Uterus (tissue), 4 donors: ENCODE data around the gene MYBPC2. TPM values are rescaled to one million over a fixed set of nuclear protein-coding genes. Genes with fewer than 3 reads are reported as not detected.

ENCODE experiments used
- DNase-seq, 2 donors: peaks; one replicate each; pipeline ENCODE4 v3.0.0-alpha.2; 2019 to 2020
- H3K27ac ChIP-seq, 2 donors: fragments of 200-600 bp; sonication (generic); 1 replicate in 1 of 2; 2 replicates in 1 of 2; pipeline ENCODE4 v1.5.1; 2016 to 2018
- H3K27me3 ChIP-seq, 2 donors: fragments of 200-600 bp; sonication (generic); one replicate each; pipeline ENCODE4 v1.5.1; 2018 to 2019; ENCODE audit warnings: control low read depth in 1 of 2
- H3K36me3 ChIP-seq, 2 donors: fragments of 200-600 bp; sonication (generic); one replicate each; pipeline ENCODE4 v1.5.1; 2019; ENCODE audit warnings: control low read depth in 1 of 2
- H3K4me1 ChIP-seq, 2 donors: fragments of 200-600 bp; sonication (generic); one replicate each; pipeline ENCODE4 v1.5.1; 2018 to 2019; ENCODE audit warnings: control low read depth in 1 of 2
- H3K4me3 ChIP-seq, 2 donors: fragments of 200-600 bp; sonication (generic); 1 replicate in 1 of 2; 2 replicates in 1 of 2; pipeline ENCODE4 v1.5.1; 2018 to 2019; ENCODE audit warnings: mild to moderate bottlenecking in 1 of 2
- H3K9me3 ChIP-seq, 2 donors: fragments of 200-600 bp; sonication (generic); one replicate each; pipeline ENCODE4 v1.5.1; 2019; ENCODE audit warnings: control low read depth in 1 of 2
- CTCF ChIP-seq, 4 experiments: fragments of 200-600 bp in 2 of 4; fragments of 450-650 bp in 2 of 4; sonication (generic) in 2 of 4; IDR thresholded peaks; one replicate each; pipeline ENCODE4 v1.5.1; 2016 to 2019; ENCODE audit warnings: antibody characterized with exemption in 4 of 4, mild to moderate bottlenecking in 2 of 4, moderate library complexity in 1 of 4
- POLR2A ChIP-seq, 2 donors: fragments of 450-650 bp; IDR thresholded peaks; one replicate each; pipeline ENCODE4 v1.6.1; 2016; ENCODE audit warnings: antibody characterized with exemption in 2 of 2, mild to moderate bottlenecking in 1 of 2, moderate library complexity in 1 of 2
- intact Hi-C: fragments of 100-400 bp; cut with DNase I; formaldehyde crosslinking; loops from one replicate; pipeline ENCODE4 v1.15.1; 2023; ENCODE audit warnings: low total_unique reads
- total RNA-seq, 4 donors: library from RNA; depleted of rRNA in 3 of 4; stranded (reverse); fragments of >200 nt in 3 of 4; gene quantifications; one replicate each; pipeline versions ENCODE4 v1.1.0 to v1.2.4, GENCODE V29; 2014 to 2023
- donor health status: DM: yes; HTN: yes; CAD: no.

Gene MYBPC2
- total RNA-seq, 4 donors from 2014 or later: 0.24 to 0.28 TPM; not detected in 2

- H3K4me1 ChIP-seq: no peaks in the 10 kb centered on the region
- no peaks in the 10 kb centered on the region for H3K9me3 ChIP-seq
- intact Hi-C loops: no loop called here
- no peak overlapping the region for H3K27ac ChIP-seq
- DNase-seq: no peak
- H3K4me3 ChIP-seq: no peak overlapping the region
- TF ChIP-seq CTCF (IDR thresholded peaks at IDR 0.05) (no peak), POLR2A (IDR thresholded peaks at IDR 0.05) (no peak)
- H3K27me3 ChIP-seq: no peaks in the 10 kb centered on the region
- H3K36me3 ChIP-seq: no peaks in the 10 kb centered on the region
Observed at GRCh38 chr19:50500753-50501151, 68.1 kb downstream of the MYBPC2 start.

- Histone ChIP-seq H3K4me1 (no peaks in the 10 kb centered on the region), H3K27me3 (no peaks in the 10 kb centered on the region), H3K4me3 (no peak overlapping the region), H3K36me3 (no peaks in the 10 kb centered on the region), H3K27ac (no peak overlapping the region), H3K9me3 (no peaks in the 10 kb centered on the region)
- intact Hi-C loops: no loop called here
- TF ChIP-seq CTCF (IDR thresholded peaks at IDR 0.05): no peak
- no peak for DNase-seq
Observed at GRCh38 chr19:50501186-50501567, 68.5 kb downstream of the MYBPC2 start.

- TF ChIP-seq POLR2A (IDR thresholded peaks at IDR 0.05) (no peak), CTCF (IDR thresholded peaks at IDR 0.05) (no peak)
- intact Hi-C loops: no loop called here
- no peak for DNase-seq
Observed at GRCh38 chr19:50501568-50502475, 69.1 kb downstream of the MYBPC2 start.

GRCh38 chr19:50505856-50506611 is 73.3 kb downstream of the MYBPC2 start:
- DNase-seq: no peak

More at GRCh38 chr19:50501568-50502475, 69.1 kb downstream of the MYBPC2 start:
- Histone ChIP-seq H3K4me1 (no peaks in the 10 kb centered on the region), H3K36me3 (no peaks in the 10 kb centered on the region), H3K27ac (no peak overlapping the region), H3K9me3 (no peaks in the 10 kb centered on the region), H3K27me3 (no peaks in the 10 kb centered on the region), H3K4me3 (no peak overlapping the region)

More at GRCh38 chr19:50505856-50506611, 73.3 kb downstream of the MYBPC2 start:
- Histone ChIP-seq H3K4me1 (peaks cover 0 to 7% of the 10 kb centered on the region in 2 donors), H3K4me3 (no peak overlapping the region), H3K27me3 (no peaks in the 10 kb centered on the region), H3K36me3 (no peaks in the 10 kb centered on the region), H3K9me3 (no peaks in the 10 kb centered on the region), H3K27ac (no peak overlapping the region)
- intact Hi-C loops: no loop called here
- TF ChIP-seq POLR2A (IDR thresholded peaks at IDR 0.05): no peak
- no peak for TF ChIP-seq CTCF (IDR thresholded peaks at IDR 0.05)
